GM12873 (cell line): Measurements from ENCODE around the gene FAM110D.

ENCODE experiments used
- CTCF ChIP-seq: IDR thresholded peaks from 2 replicates; pipeline ENCODE4 v1.5.1; 2012; ENCODE audit warnings: low read depth, mild to moderate bottlenecking, moderate library complexity, low read length, control low read depth; ENCODE audit not compliant: insufficient read depth; ENCODE audit errors: missing control alignments

Gene FAM110D

GRCh38 chr1:26200413-26200812 is 41.5 kb downstream of the FAM110D start:
- no peak for TF ChIP-seq CTCF

- peak; percentile 31 for TF ChIP-seq CTCF
These were observed 44.9 kb downstream of the FAM110D start for GRCh38 chr1:26203642-26204318.

GRCh38 chr1:26210147-26210870 is 51.4 kb downstream of the FAM110D start:
- no peak for TF ChIP-seq CTCF

DNA sequence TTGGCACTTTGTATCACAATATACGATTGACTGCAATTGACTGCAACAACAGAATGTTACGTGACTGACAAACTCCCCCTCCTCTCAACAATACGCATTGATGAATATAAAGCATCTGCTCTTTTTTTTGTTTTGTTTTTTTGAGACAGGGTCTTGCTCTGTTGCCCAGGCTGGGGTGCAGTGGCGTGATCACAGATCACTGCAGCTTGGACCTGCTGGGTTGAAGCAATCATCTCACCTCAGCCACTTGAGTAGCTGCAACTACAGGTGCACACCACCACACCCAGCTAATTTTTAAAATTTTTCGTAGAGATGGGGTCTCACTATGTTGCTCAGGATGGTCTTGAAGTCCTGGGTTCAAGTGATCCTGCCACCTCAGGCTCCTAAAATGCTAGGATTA is 53.8 kb downstream of the FAM110D start:
- TF ChIP-seq CTCF = no peak

GRCh38 chr1:26213335-26213905 is 54.5 kb downstream of the FAM110D start:
- TF ChIP-seq CTCF = no peak
